HepG2 (cell line): ENCODE measurements around the gene LMBRD2. TPM values are rescaled to one million over a fixed set of nuclear protein-coding genes. Genes with fewer than 3 reads are reported as not detected.

Experiments used
- ELK4 ChIP-seq: sonication (generic); formaldehyde crosslinking; IDR thresholded peaks from 2 replicates; pipeline ENCODE4 v1.9.0; 2021; ENCODE audit warnings: missing genetic modification reagents, borderline replicate concordance
- ETV5 ChIP-seq: IDR thresholded peaks from 2 replicates; pipeline ENCODE4 v1.6.1; 2018; ENCODE audit warnings: missing biosample characterization, missing genetic modification reagents, inconsistent platforms, borderline replicate concordance
- HBP1 ChIP-seq: IDR thresholded peaks from 2 replicates; pipeline ENCODE4 v1.6.1; 2016; ENCODE audit warnings: low read depth, control low read depth
- HNF1B ChIP-seq: sonication (generic); formaldehyde crosslinking; IDR thresholded peaks from 2 replicates; pipeline ENCODE4 v1.5.1; 2020; ENCODE audit warnings: mild to moderate bottlenecking, moderate library complexity, missing genetic modification reagents
- HNRNPK ChIP-seq: fragments of 200-400 bp; formaldehyde crosslinking; IDR thresholded peaks from 2 replicates; pipeline ENCODE4 v1.6.1; 2018; ENCODE audit warnings: low read length, low read depth, moderate library complexity, mild to moderate bottlenecking; ENCODE audit not compliant: poor library complexity, severe bottlenecking
- KDM1A ChIP-seq: IDR thresholded peaks from 2 replicates; pipeline ENCODE4 v1.6.1; 2016; ENCODE audit warnings: missing compliant biosample characterization
- MAF1 ChIP-seq: sonication (generic); formaldehyde crosslinking; IDR thresholded peaks from 2 replicates; pipeline ENCODE4 v1.5.0; 2020; ENCODE audit warnings: missing genetic modification reagents, borderline replicate concordance
- MATR3 ChIP-seq: sonication (generic); formaldehyde crosslinking; IDR thresholded peaks from 2 replicates; pipeline ENCODE4 v1.4.0; 2020; ENCODE audit warnings: missing genetic modification reagents
- MIER3 ChIP-seq: IDR thresholded peaks from 2 replicates; pipeline ENCODE4 v1.6.1; 2016; ENCODE audit warnings: missing compliant biosample characterization, borderline replicate concordance
- NCOA1 ChIP-seq: sonication (generic); formaldehyde crosslinking; IDR thresholded peaks from 2 replicates; pipeline ENCODE4 v1.9.0; 2021; ENCODE audit warnings: missing genetic modification reagents
- RARG ChIP-seq: sonication (generic); formaldehyde crosslinking; IDR thresholded peaks from 2 replicates; pipeline ENCODE4 v1.4.0; 2020; ENCODE audit warnings: low read depth, mild to moderate bottlenecking, missing genetic modification reagents
- RFX3 ChIP-seq: IDR thresholded peaks from 2 replicates; pipeline ENCODE4 v1.6.1; 2016; ENCODE audit warnings: missing biosample characterization, missing genetic modification reagents
- THAP11 ChIP-seq: IDR thresholded peaks from 2 replicates; pipeline ENCODE4 v1.6.1; 2016; ENCODE audit warnings: missing biosample characterization, missing genetic modification reagents
- ZBTB37 ChIP-seq: sonication (generic); formaldehyde crosslinking; IDR thresholded peaks from 2 replicates; pipeline ENCODE4 v1.4.0; 2020; ENCODE audit warnings: mild to moderate bottlenecking, missing genetic modification reagents
- ZNF343 ChIP-seq: sonication (generic); formaldehyde crosslinking; IDR thresholded peaks from 2 replicates; pipeline ENCODE4 v1.4.0; 2020; ENCODE audit warnings: mild to moderate bottlenecking, missing genetic modification reagents
- ZNF609 ChIP-seq: sonication (generic); formaldehyde crosslinking; IDR thresholded peaks from 2 replicates; pipeline ENCODE4 v1.4.0; 2020; ENCODE audit warnings: mild to moderate bottlenecking, missing genetic modification reagents, borderline replicate concordance
- ZNF746 ChIP-seq: sonication (generic); formaldehyde crosslinking; IDR thresholded peaks from 2 replicates; pipeline ENCODE4 v1.8.0; 2022; ENCODE audit warnings: mild to moderate bottlenecking, missing genetic modification reagents
- ZSCAN22 ChIP-seq: sonication (generic); formaldehyde crosslinking; IDR thresholded peaks from 2 replicates; pipeline ENCODE4 v1.4.0; 2020; ENCODE audit warnings: mild to moderate bottlenecking, missing genetic modification reagents
- polyA plus RNA-seq, 8 experiments: library from polyadenylated mRNA; depleted of rRNA in 3 of 8; stranded (reverse) in 7 of 8; unstranded in 1 of 8; fragments of >200 nt; fragmentation: Illumina TruSeq in 4 of 8; extraction: Trizol in 4 of 8; gene quantifications; 2 replicates each; pipeline versions ENCODE4 v1.2.1 to v1.2.3, GENCODE V29; 2011 to 2016; ENCODE audit warnings: low read depth in 4 of 8, missing spikeins in 1 of 8, mixed read lengths in 1 of 8; ENCODE audit not compliant: insufficient read depth in 1 of 8
- total RNA-seq, 5 experiments: library from RNA; depleted of rRNA; stranded (reverse); fragments of >200 nt; fragmentation: Illumina TruSeq; extraction: Trizol; gene quantifications; 2 replicates each; pipeline ENCODE4 v1.2.3, GENCODE V29; 2016; ENCODE audit warnings: low read depth in 1 of 5

The LMBRD2 gene
- total and polyA plus RNA-seq, 2 of the 13 experiments (the other 11 are each of a cell fraction or from before 2014, with no cell fraction given): 2.0 to 4.7 TPM

GRCh38 chr5:36151434-36152323 lies at the start of gene LMBRD2, which contains the start of gene SKP2 (continued):
- TF ChIP-seq ELK4 (CRISPR knock-in tag): no peak
- no peak for TF ChIP-seq HNRNPK
- peak; percentile 99 for TF ChIP-seq THAP11 (CRISPR knock-in tag)
- TF ChIP-seq ZNF609 (CRISPR knock-in tag): peak; percentile 65; the same call in 1 of the 2 replicates
- TF ChIP-seq HBP1 (CRISPR knock-in tag): no peak
- no peak for TF ChIP-seq ZNF343 (CRISPR knock-in tag)
- TF ChIP-seq MAF1 (CRISPR knock-in tag): no peak
- TF ChIP-seq KDM1A: 0 out of 2 replicates have a peak, but pooled peaks have one; percentile 10
- no peak for TF ChIP-seq NCOA1 (CRISPR knock-in tag)
- peak; percentile 75; the same call in 1 of the 2 replicates for TF ChIP-seq ETV5
- no peak for TF ChIP-seq RFX3 (CRISPR knock-in tag)
- TF ChIP-seq MIER3: peak; percentile 73; the same call in 1 of the 2 replicates
- no peak for TF ChIP-seq RARG
- no peak for TF ChIP-seq ZNF746 (CRISPR knock-in tag)
- TF ChIP-seq ZSCAN22 (CRISPR knock-in tag): no peak
- no peak for TF ChIP-seq MATR3 (CRISPR knock-in tag)
- TF ChIP-seq HNF1B (CRISPR knock-in tag): peak; percentile 94
- peak; percentile 68; the same call in 1 of the 2 replicates for TF ChIP-seq ZBTB37
